DOHH2 (cell line): ENCODE data around the gene PIGM.
"Not testable (repeated sequence)": the region's sequence is repeated elsewhere in the genome, so short reads cannot be mapped to it uniquely, and the experiment has no call there.

Source experiments
- H3F3A ChIP-seq: fragments of 200-600 bp; sonication (generic), shearing (Covaris generic); 2 replicates; pipeline ENCODE4 v1.6.0; 2016; ENCODE audit warnings: antibody characterized with exemption, mild to moderate bottlenecking; ENCODE audit not compliant: control insufficient read depth, insufficient read depth
- H3K27ac ChIP-seq: fragments of 200-600 bp; sonication (generic); 2 replicates; pipeline ENCODE4 v1.5.1; 2014; ENCODE audit warnings: low read depth, mild to moderate bottlenecking, low read length, moderate library complexity
- H3K27me3 ChIP-seq: fragments of 200-600 bp; sonication (generic); 2 replicates; pipeline ENCODE4 v1.6.1; 2014; ENCODE audit warnings: mild to moderate bottlenecking, low read length, mixed read lengths; ENCODE audit not compliant: control insufficient read depth
- H3K36me3 ChIP-seq: fragments of 200-600 bp; sonication (generic); 2 replicates; pipeline ENCODE4 v1.6.1; 2014; ENCODE audit warnings: mild to moderate bottlenecking, low read length, moderate library complexity, mixed read lengths; ENCODE audit not compliant: control insufficient read depth
- H3K4me1 ChIP-seq: fragments of 200-600 bp; sonication (generic); 2 replicates; pipeline ENCODE4 v1.6.1; 2014; ENCODE audit warnings: mild to moderate bottlenecking, low read length, mixed read lengths; ENCODE audit not compliant: control insufficient read depth
- H3K4me2 ChIP-seq: fragments of 200-600 bp; sonication (generic); 2 replicates; pipeline ENCODE4 v1.6.0; 2014; ENCODE audit warnings: mild to moderate bottlenecking, low read length, moderate library complexity
- H3K4me3 ChIP-seq: fragments of 200-600 bp; sonication (generic); 2 replicates; pipeline ENCODE4 v1.5.1; 2014; ENCODE audit warnings: mild to moderate bottlenecking, low read length, mixed read lengths
- H3K79me2 ChIP-seq: fragments of 200-600 bp; sonication (generic); 2 replicates; pipeline ENCODE4 v1.6.1; 2014; ENCODE audit warnings: mild to moderate bottlenecking, low read length, mixed read lengths; ENCODE audit not compliant: control insufficient read depth
- H3K9me2 ChIP-seq: fragments of 200-600 bp; sonication (generic); replicated peaks from 2 replicates; pipeline ENCODE4 v1.6.1; 2014; ENCODE audit warnings: mild to moderate bottlenecking, low read length, mixed read lengths; ENCODE audit not compliant: control insufficient read depth
- H3K9me3 ChIP-seq: fragments of 200-600 bp; sonication (generic); 2 replicates; pipeline ENCODE4 v1.6.1; 2014; ENCODE audit warnings: antibody characterized with exemption, low read length, mixed read lengths; ENCODE audit not compliant: control insufficient read depth, insufficient read depth
- H4K20me1 ChIP-seq: fragments of 200-600 bp; sonication (generic); 2 replicates; pipeline ENCODE4 v1.6.0; 2014; ENCODE audit warnings: low read depth, mild to moderate bottlenecking, antibody characterized with exemption, low read length, moderate library complexity; ENCODE audit not compliant: control insufficient read depth, insufficient read depth
- EZH2phosphoT487 ChIP-seq: fragments of 200-600 bp; sonication (generic); IDR thresholded peaks from 2 replicates; pipeline ENCODE4 v1.6.1; 2017; ENCODE audit warnings: borderline replicate concordance, mild to moderate bottlenecking, antibody characterized with exemption, low read length, moderate library complexity, mixed read lengths
- TF ChIP-seq, protein P1 (sequence below): fragments of 200-600 bp; sonication (generic); IDR thresholded peaks from one replicate; pipeline ENCODE4 v1.5.1; 2014; ENCODE audit warnings: antibody characterized with exemption, mild to moderate bottlenecking, low read depth, low read length; ENCODE audit not compliant: poor library complexity, severe bottlenecking

Gene PIGM

GRCh38 chr1:160053548-160054365, 22.0 kb upstream of the PIGM start:
- Histone ChIP-seq H3K4me1 (no peaks in the 10 kb centered on the region), H3F3A (no peaks in the 10 kb centered on the region), H3K79me2 (no peaks in the 10 kb centered on the region), H3K36me3 (no peaks in the 10 kb centered on the region), H3K4me2 (no peak overlapping the region), H3K27me3 (peaks cover 66% of the 10 kb centered on the region), H3K4me3 (no peak overlapping the region), H3K9me2 (no peaks in the 10 kb centered on the region), H3K9me3 (no peaks in the 10 kb centered on the region), H4K20me1 (no peaks in the 10 kb centered on the region), H3K27ac (no peak overlapping the region)
- TF ChIP-seq EZH2phosphoT487 = no peak
- TF ChIP-seq, protein P1, sequence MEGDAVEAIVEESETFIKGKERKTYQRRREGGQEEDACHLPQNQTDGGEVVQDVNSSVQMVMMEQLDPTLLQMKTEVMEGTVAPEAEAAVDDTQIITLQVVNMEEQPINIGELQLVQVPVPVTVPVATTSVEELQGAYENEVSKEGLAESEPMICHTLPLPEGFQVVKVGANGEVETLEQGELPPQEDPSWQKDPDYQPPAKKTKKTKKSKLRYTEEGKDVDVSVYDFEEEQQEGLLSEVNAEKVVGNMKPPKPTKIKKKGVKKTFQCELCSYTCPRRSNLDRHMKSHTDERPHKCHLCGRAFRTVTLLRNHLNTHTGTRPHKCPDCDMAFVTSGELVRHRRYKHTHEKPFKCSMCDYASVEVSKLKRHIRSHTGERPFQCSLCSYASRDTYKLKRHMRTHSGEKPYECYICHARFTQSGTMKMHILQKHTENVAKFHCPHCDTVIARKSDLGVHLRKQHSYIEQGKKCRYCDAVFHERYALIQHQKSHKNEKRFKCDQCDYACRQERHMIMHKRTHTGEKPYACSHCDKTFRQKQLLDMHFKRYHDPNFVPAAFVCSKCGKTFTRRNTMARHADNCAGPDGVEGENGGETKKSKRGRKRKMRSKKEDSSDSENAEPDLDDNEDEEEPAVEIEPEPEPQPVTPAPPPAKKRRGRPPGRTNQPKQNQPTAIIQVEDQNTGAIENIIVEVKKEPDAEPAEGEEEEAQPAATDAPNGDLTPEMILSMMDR = no peak

GRCh38 chr1:160052936-160053335, 21.1 kb upstream of the PIGM start:
- no peaks in the 10 kb centered on the region for H3K36me3 ChIP-seq
- H3K4me2 ChIP-seq = no peak overlapping the region
- H3K27me3 ChIP-seq = peaks cover 70% of the 10 kb centered on the region
- no peaks in the 10 kb centered on the region for H3F3A ChIP-seq
- no peak overlapping the region for H3K27ac ChIP-seq
- no peaks in the 10 kb centered on the region for H3K9me2 ChIP-seq
- H3K79me2 ChIP-seq = no peaks in the 10 kb centered on the region
- no peak for TF ChIP-seq EZH2phosphoT487
- TF ChIP-seq, protein P1 = no peak
- no peak overlapping the region for H3K4me3 ChIP-seq
- H3K9me3 ChIP-seq = no peaks in the 10 kb centered on the region
- no peaks in the 10 kb centered on the region for H4K20me1 ChIP-seq
- no peaks in the 10 kb centered on the region for H3K4me1 ChIP-seq

DNA sequence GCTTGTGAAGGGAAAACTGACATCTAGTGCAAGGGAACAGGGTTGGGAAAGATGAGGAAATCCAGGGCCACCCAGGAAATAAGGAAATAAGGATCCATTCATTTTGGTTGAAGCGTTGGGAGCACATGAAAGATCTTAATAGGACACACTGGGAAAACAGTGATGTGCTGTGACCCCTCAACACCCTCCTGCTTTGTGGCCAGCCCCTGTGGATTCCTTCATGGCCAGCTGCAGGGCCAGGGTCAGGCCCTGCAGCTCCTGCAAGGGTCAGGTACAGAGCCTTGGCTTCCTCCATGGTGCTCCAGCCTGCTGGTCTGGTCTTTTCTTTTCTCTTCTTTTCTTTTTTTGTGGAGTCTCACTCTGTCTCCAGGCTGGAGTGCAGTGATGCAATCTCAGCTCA, 18.8 kb upstream of the PIGM start:
- H3F3A ChIP-seq = no peaks in the 10 kb centered on the region
- no peaks in the 10 kb centered on the region for H4K20me1 ChIP-seq

GRCh38 chr1:160050182-160050581, 18.4 kb upstream of the PIGM start:
- not testable (repeated sequence) for H4K20me1 ChIP-seq, H3K27ac ChIP-seq, H3K36me3 ChIP-seq, H3K79me2 ChIP-seq, H3K9me3 ChIP-seq, H3F3A ChIP-seq, H3K9me2 ChIP-seq, H3K4me3 ChIP-seq, H3K4me2 ChIP-seq
- Histone ChIP-seq H3K27me3 (peaks cover 59% of the 10 kb centered on the region), H3K4me1 (peaks cover 12% of the 10 kb centered on the region)

More for the DNA sequence above, 18.8 kb upstream of the PIGM start:
- Histone ChIP-seq H3K79me2 (no peaks in the 10 kb centered on the region), H3K36me3 (no peaks in the 10 kb centered on the region), H3K4me2 (no peak overlapping the region), H3K27me3 (peaks cover 62% of the 10 kb centered on the region), H3K4me3 (no peak overlapping the region), H3K27ac (no peak overlapping the region), H3K9me2 (no peaks in the 10 kb centered on the region), H3K9me3 (no peaks in the 10 kb centered on the region), H3K4me1 (peaks cover 12% of the 10 kb centered on the region)
- TF ChIP-seq, protein P1 = no peak
- TF ChIP-seq EZH2phosphoT487 = no peak
